ENCODE results near the gene DHX29.

DNA sequence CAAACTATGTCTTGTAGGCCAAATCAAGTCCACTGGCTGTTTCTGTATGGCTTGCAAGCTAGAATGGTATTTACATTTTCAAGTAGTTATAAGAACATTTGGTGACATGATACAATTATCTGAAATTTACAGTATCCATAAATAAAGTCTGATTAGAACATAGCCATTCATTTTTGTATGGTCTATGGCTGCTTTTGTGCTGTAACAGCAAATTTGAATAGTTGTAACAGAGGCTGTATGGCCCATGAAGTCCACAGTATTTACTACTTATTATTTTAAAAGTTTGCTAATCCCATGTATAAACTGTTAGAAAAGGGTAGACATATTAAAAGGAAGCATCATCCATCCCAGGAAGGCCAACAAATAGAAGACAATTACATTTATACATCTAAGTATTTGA lies 17.7 kb downstream of the DHX29 start:
- no peak for TF ChIP-seq RAD21 (IDR thresholded peaks at IDR 0.05)
- TF ChIP-seq, protein P1, sequence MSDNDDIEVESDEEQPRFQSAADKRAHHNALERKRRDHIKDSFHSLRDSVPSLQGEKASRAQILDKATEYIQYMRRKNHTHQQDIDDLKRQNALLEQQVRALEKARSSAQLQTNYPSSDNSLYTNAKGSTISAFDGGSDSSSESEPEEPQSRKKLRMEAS (IDR thresholded peaks at IDR 0.05): no peak
- TF ChIP-seq, protein P2, sequence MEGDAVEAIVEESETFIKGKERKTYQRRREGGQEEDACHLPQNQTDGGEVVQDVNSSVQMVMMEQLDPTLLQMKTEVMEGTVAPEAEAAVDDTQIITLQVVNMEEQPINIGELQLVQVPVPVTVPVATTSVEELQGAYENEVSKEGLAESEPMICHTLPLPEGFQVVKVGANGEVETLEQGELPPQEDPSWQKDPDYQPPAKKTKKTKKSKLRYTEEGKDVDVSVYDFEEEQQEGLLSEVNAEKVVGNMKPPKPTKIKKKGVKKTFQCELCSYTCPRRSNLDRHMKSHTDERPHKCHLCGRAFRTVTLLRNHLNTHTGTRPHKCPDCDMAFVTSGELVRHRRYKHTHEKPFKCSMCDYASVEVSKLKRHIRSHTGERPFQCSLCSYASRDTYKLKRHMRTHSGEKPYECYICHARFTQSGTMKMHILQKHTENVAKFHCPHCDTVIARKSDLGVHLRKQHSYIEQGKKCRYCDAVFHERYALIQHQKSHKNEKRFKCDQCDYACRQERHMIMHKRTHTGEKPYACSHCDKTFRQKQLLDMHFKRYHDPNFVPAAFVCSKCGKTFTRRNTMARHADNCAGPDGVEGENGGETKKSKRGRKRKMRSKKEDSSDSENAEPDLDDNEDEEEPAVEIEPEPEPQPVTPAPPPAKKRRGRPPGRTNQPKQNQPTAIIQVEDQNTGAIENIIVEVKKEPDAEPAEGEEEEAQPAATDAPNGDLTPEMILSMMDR (IDR thresholded peaks at IDR 0.05; ENCODE audit: low read depth, low read length, missing input control): no peak
- no peak for TF ChIP-seq TAF1 (conservative IDR thresholded peaks at IDR 0.05)
- TF ChIP-seq SP1 (IDR thresholded peaks at IDR 0.05): no peak
- no peak for TF ChIP-seq ZBTB33 (IDR thresholded peaks at IDR 0.05)
- TF ChIP-seq GABPA (IDR thresholded peaks at IDR 0.05 in 1 of 2, conservative IDR thresholded peaks at IDR 0.05 in 1 of 2): no peak
- no peak for TF ChIP-seq HNF4A (conservative IDR thresholded peaks at IDR 0.05)
- no peak for TF ChIP-seq REST (IDR thresholded peaks at IDR 0.05)
- no peak for TF ChIP-seq JUND (IDR thresholded peaks at IDR 0.05)
- TF ChIP-seq RXRA (IDR thresholded peaks at IDR 0.05): no peak

Measured in liver (tissue), 3 donors.